GM23338 (cell line): ENCODE measurements around the gene TMPRSS11D. TPM values are rescaled to one million over a fixed set of nuclear protein-coding genes. Genes with fewer than 3 reads are reported as not detected.

Experiments used
- ATAC-seq: fragments of 200-7000 bp; cut with Tn5 transposase; 3 replicates; pipeline ENCODE4 v1.9.1; 2020
- DNase-seq: peaks from one replicate; pipeline ENCODE4 v3.0.0-alpha.2; 2015; ENCODE audit warnings: low spot score
- H2AFZ ChIP-seq: fragments of 200-600 bp; sonication (generic); 2 replicates; pipeline ENCODE4 v1.8.0; 2016; ENCODE audit warnings: antibody characterized with exemption, mild to moderate bottlenecking, moderate library complexity
- H3F3A ChIP-seq: fragments of 200-600 bp; sonication (generic); replicated peaks from 2 replicates; pipeline ENCODE4 v1.8.0; 2017; ENCODE audit warnings: antibody characterized with exemption, mixed run types, low read depth
- H3K27ac ChIP-seq: fragments of 200-600 bp; sonication (generic); 2 replicates; pipeline ENCODE4 v1.6.1; 2016; ENCODE audit warnings: low read depth
- H3K27me3 ChIP-seq: fragments of 200-600 bp; sonication (generic); 2 replicates; pipeline ENCODE4 v1.8.0; 2016; ENCODE audit warnings: mild to moderate bottlenecking, mixed run types, moderate library complexity; ENCODE audit not compliant: insufficient read depth
- H3K36me3 ChIP-seq: fragments of 200-600 bp; sonication (generic); 2 replicates; pipeline ENCODE4 v1.8.0; 2016; ENCODE audit warnings: mild to moderate bottlenecking; ENCODE audit not compliant: insufficient read depth
- H3K4me1 ChIP-seq: fragments of 200-600 bp; sonication (generic); 2 replicates; pipeline ENCODE4 v1.8.0; 2016; ENCODE audit warnings: mild to moderate bottlenecking, moderate library complexity; ENCODE audit not compliant: insufficient read depth
- H3K4me2 ChIP-seq: fragments of 200-600 bp; sonication (generic); 2 replicates; pipeline ENCODE4 v1.7.1; 2017; ENCODE audit warnings: mixed run types
- H3K4me3 ChIP-seq: fragments of 200-600 bp; sonication (generic); 2 replicates; pipeline ENCODE4 v1.6.1; 2016; ENCODE audit warnings: mixed run types
- H3K79me2 ChIP-seq: fragments of 200-600 bp; sonication (generic); replicated peaks from 2 replicates; pipeline ENCODE4 v1.8.0; 2017; ENCODE audit warnings: mild to moderate bottlenecking; ENCODE audit not compliant: insufficient read depth
- H3K9me2 ChIP-seq: fragments of 200-600 bp; sonication (generic); 2 replicates; pipeline ENCODE4 v1.8.0; 2017; ENCODE audit not compliant: insufficient read depth
- H4K20me1 ChIP-seq: fragments of 200-600 bp; sonication (generic); replicated peaks from 2 replicates; pipeline ENCODE4 v1.8.0; 2017; ENCODE audit warnings: mild to moderate bottlenecking; ENCODE audit not compliant: insufficient read depth
- H3K27ac Mint-ChIP-seq: 2 replicates; pipeline ENCODE4 v1.8.0; 2020; ENCODE audit warnings: inconsistent platforms, mild to moderate bottlenecking, moderate library complexity, mixed read lengths
- H3K27me3 Mint-ChIP-seq: 3 replicates; pipeline ENCODE4 v1.8.0; 2022; ENCODE audit warnings: low read depth, mild to moderate bottlenecking, moderate library complexity, mixed read lengths, inconsistent platforms; ENCODE audit not compliant: insufficient read depth, poor library complexity
- H3K36me3 Mint-ChIP-seq: 3 replicates; pipeline ENCODE4 v1.8.0; 2021; ENCODE audit warnings: low read depth, mild to moderate bottlenecking, inconsistent platforms, moderate library complexity, mixed read lengths
- H3K4me1 Mint-ChIP-seq: 3 replicates; pipeline ENCODE4 v1.8.0; 2020; ENCODE audit warnings: mild to moderate bottlenecking, inconsistent platforms, mixed read lengths
- H3K4me3 Mint-ChIP-seq: 3 replicates; pipeline ENCODE4 v1.8.0; 2021; ENCODE audit warnings: moderate library complexity, mild to moderate bottlenecking, inconsistent platforms, mixed read lengths
- H3K9me3 Mint-ChIP-seq: 3 replicates; pipeline ENCODE4 v1.8.0; 2020; ENCODE audit warnings: moderate library complexity, mild to moderate bottlenecking, inconsistent platforms, mixed read lengths
- CREB1 ChIP-seq: fragments of 250-450 bp; sonication (Bioruptor Pico); IDR thresholded peaks from 2 replicates; pipeline ENCODE4 v1.5.0; 2020; ENCODE audit warnings: low read depth, mild to moderate bottlenecking, moderate library complexity
- CTCF ChIP-seq, 2 experiments: fragments of 200-600 bp in 1 of 2; sonication (generic) in 1 of 2; conservative IDR thresholded peaks; 2 replicates each; pipeline versions ENCODE4 v1.5.1 to v1.6.1; 2016 to 2017; ENCODE audit warnings: antibody characterized with exemption in 2 of 2, low read depth in 2 of 2, mild to moderate bottlenecking in 2 of 2, moderate library complexity in 1 of 2
- ETS1 ChIP-seq: IDR thresholded peaks from 2 replicates; pipeline ENCODE4 v1.6.1; 2016; ENCODE audit warnings: antibody characterized with exemption
- EZH2 ChIP-seq: fragments of 200-600 bp; sonication (generic); IDR thresholded peaks from one replicate; pipeline ENCODE4 v1.8.0; 2017; ENCODE audit warnings: antibody characterized with exemption, mild to moderate bottlenecking, low read depth; ENCODE audit not compliant: unreplicated experiment
- EZH2phosphoT487 ChIP-seq: fragments of 200-600 bp; sonication (generic); IDR thresholded peaks from one replicate; pipeline ENCODE4 v1.8.1; 2018; ENCODE audit warnings: antibody characterized with exemption; ENCODE audit not compliant: unreplicated experiment
- JUNB ChIP-seq: IDR thresholded peaks from one replicate; pipeline ENCODE4 v1.6.1; 2016; ENCODE audit warnings: antibody characterized with exemption; ENCODE audit not compliant: unreplicated experiment
- NANOG ChIP-seq: IDR thresholded peaks from 2 replicates; pipeline ENCODE4 v1.6.1; 2016; ENCODE audit warnings: antibody characterized with exemption, borderline replicate concordance
- POLR2AphosphoS5 ChIP-seq: IDR thresholded peaks from 2 replicates; pipeline ENCODE4 v1.6.1; 2016; ENCODE audit warnings: antibody characterized with exemption, low read depth
- STAT1 ChIP-seq: IDR thresholded peaks from one replicate; pipeline ENCODE4 v1.6.1; 2016; ENCODE audit warnings: antibody characterized with exemption; ENCODE audit not compliant: unreplicated experiment
- ZNF114 ChIP-seq: fragments of 250-450 bp; sonication (Bioruptor Pico); IDR thresholded peaks from 2 replicates; pipeline ENCODE4 v1.5.0; 2020; ENCODE audit warnings: mild to moderate bottlenecking, moderate library complexity
- ZNF331 ChIP-seq: fragments of 250-450 bp; sonication (Bioruptor Pico); IDR thresholded peaks from 2 replicates; pipeline ENCODE4 v1.5.0; 2020; ENCODE audit warnings: low read depth, mild to moderate bottlenecking, moderate library complexity
- polyA plus RNA-seq: library from polyadenylated mRNA; unstranded; fragments of >200 nt; fragmentation: Nextera tagmentation; extraction: Ambion mirVana; gene quantifications from 2 replicates; pipeline ENCODE4 v1.2.1, GENCODE V29; 2016
- total RNA-seq: library from RNA; depleted of rRNA; stranded (reverse); fragments of >200 nt; shearing (Covaris generic); gene quantifications from 2 replicates; pipeline ENCODE4 v1.2.3, GENCODE V29; 2014
- TF ChIP-seq, protein P1 (sequence below): IDR thresholded peaks from one replicate; pipeline ENCODE4 v1.6.1; 2018; ENCODE audit warnings: antibody characterized with exemption; ENCODE audit not compliant: unreplicated experiment

The TMPRSS11D gene
- total and polyA plus RNA-seq, 2 experiments from 2014 or later, result not detected

DNA sequence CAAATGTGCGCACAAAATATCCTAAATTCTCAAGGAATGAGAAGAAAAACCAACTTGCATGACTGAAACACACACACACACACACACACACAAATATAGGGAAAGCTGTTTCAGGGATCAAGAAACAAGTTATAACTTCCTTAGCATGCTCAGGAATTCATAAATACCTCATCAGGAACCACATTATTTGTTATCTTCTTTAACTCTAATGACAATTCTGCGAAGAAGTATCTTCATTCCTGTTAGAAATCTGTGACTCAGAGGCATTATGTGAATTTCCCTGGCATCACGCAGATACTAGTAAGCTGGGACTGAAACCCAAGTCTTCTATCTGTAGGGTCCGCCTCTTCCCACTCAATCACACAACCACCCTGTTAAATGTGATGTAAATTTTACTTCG, 49.2 kb upstream of the TMPRSS11D start (continued):
- TF ChIP-seq, protein P1, sequence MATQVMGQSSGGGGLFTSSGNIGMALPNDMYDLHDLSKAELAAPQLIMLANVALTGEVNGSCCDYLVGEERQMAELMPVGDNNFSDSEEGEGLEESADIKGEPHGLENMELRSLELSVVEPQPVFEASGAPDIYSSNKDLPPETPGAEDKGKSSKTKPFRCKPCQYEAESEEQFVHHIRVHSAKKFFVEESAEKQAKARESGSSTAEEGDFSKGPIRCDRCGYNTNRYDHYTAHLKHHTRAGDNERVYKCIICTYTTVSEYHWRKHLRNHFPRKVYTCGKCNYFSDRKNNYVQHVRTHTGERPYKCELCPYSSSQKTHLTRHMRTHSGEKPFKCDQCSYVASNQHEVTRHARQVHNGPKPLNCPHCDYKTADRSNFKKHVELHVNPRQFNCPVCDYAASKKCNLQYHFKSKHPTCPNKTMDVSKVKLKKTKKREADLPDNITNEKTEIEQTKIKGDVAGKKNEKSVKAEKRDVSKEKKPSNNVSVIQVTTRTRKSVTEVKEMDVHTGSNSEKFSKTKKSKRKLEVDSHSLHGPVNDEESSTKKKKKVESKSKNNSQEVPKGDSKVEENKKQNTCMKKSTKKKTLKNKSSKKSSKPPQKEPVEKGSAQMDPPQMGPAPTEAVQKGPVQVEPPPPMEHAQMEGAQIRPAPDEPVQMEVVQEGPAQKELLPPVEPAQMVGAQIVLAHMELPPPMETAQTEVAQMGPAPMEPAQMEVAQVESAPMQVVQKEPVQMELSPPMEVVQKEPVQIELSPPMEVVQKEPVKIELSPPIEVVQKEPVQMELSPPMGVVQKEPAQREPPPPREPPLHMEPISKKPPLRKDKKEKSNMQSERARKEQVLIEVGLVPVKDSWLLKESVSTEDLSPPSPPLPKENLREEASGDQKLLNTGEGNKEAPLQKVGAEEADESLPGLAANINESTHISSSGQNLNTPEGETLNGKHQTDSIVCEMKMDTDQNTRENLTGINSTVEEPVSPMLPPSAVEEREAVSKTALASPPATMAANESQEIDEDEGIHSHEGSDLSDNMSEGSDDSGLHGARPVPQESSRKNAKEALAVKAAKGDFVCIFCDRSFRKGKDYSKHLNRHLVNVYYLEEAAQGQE, result no peak
- TF ChIP-seq CREB1 (CRISPR knock-in tag), result no peak
- TF ChIP-seq ZNF331 (CRISPR knock-in tag), result no peak
- no peak for TF ChIP-seq JUNB
- no peak for TF ChIP-seq ZNF114 (CRISPR knock-in tag)

DNA sequence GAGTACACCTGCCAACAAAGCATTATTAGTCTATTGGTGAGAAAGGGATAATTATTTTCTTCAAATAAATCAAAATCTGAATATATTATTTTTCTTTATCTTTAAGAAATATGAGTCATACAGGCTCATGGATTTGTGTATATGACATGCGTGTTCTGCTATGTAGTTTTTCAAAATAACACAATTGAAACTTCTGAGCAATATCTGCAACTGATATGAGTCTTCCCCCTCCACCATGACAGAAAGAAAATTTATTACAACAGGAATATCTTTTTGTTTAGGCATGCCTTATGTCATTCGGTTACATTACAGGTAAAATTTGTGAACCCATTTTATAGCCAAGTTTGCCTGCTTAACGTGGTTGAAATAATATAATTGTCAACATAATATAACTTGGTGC, 47.5 kb upstream of the TMPRSS11D start:
- peaks cover 1% of the 10 kb centered on the region for H3K27me3 Mint-ChIP-seq
- TF ChIP-seq CTCF (conservative IDR thresholded peaks at IDR 0.05; ENCODE audit: low read depth in 2 of 2), result no peak
- TF ChIP-seq POLR2AphosphoS5, result no peak
- no peak for TF ChIP-seq JUNB
- no peak for TF ChIP-seq ZNF331 (CRISPR knock-in tag)
- no peak for TF ChIP-seq ETS1
- TF ChIP-seq NANOG, result no peak
- TF ChIP-seq, protein P1, result no peak
- TF ChIP-seq STAT1, result no peak
- TF ChIP-seq EZH2phosphoT487, result no peak
- no peak for TF ChIP-seq ZNF114 (CRISPR knock-in tag)
- no peak for TF ChIP-seq EZH2

More for the DNA sequence above, 47.5 kb upstream of the TMPRSS11D start:
- Histone ChIP-seq H2AFZ (no peak overlapping the region), H4K20me1 (no peaks in the 10 kb centered on the region), H3K27ac (no peak overlapping the region), H3F3A (no peaks in the 10 kb centered on the region), H3K79me2 (no peaks in the 10 kb centered on the region), H3K4me1 (peaks cover 11% of the 10 kb centered on the region), H3K9me2 (no peaks in the 10 kb centered on the region), H3K36me3 (no peaks in the 10 kb centered on the region), H3K4me2 (no peak overlapping the region), H3K27me3 (no peaks in the 10 kb centered on the region), H3K4me3 (no peak overlapping the region)
- peaks cover 4% of the 10 kb centered on the region; the same call in 2 of the 3 replicates for H3K9me3 Mint-ChIP-seq
- ATAC-seq (no peak), DNase-seq (no peak)
- H3K27ac Mint-ChIP-seq, result no peak overlapping the region
- peaks cover 3% of the 10 kb centered on the region; the same call in 1 of the 3 replicates for H3K36me3 Mint-ChIP-seq
- H3K4me1 Mint-ChIP-seq, result peaks cover 15% of the 10 kb centered on the region
- H3K4me3 Mint-ChIP-seq, result no peak overlapping the region
